Frontal cortex (tissue), 4 donors: ENCODE data around the gene ASPSCR1. TPM values are rescaled to one million over a fixed set of nuclear protein-coding genes. Genes with fewer than 3 reads are reported as not detected.

Source experiments
- DNase-seq, 2 donors: peaks; one replicate each; pipeline ENCODE4 v3.0.0; 2012; ENCODE audit warnings: low spot score in 2 of 2
- FAIRE-seq: peaks from 2 replicates; lab custom pipeline; 2012; peaks lifted over from hg19 to GRCh38; lab: Jason Lieb, UNC
- total RNA-seq: library from RNA; depleted of rRNA; stranded (reverse); fragments of >200 nt; gene quantifications from one replicate; pipeline ENCODE4 v1.2.3, GENCODE V29; 2014
- donor health status: control.
- donor health status: control.
- donor health status: control.

The ASPSCR1 gene
- total RNA-seq, 1 donor from 2014 or later, result 13.5 TPM

GRCh38 chr17:81958633-81959342, 18.6 kb upstream of the ASPSCR1 start:
- FAIRE-seq (no peak), DNase-seq (no peak)

- FAIRE-seq, result no peak
- peak; percentile 91 to 94 for DNase-seq
Measured at GRCh38 chr17:81959362-81960129, 17.9 kb upstream of the ASPSCR1 start.

DNA sequence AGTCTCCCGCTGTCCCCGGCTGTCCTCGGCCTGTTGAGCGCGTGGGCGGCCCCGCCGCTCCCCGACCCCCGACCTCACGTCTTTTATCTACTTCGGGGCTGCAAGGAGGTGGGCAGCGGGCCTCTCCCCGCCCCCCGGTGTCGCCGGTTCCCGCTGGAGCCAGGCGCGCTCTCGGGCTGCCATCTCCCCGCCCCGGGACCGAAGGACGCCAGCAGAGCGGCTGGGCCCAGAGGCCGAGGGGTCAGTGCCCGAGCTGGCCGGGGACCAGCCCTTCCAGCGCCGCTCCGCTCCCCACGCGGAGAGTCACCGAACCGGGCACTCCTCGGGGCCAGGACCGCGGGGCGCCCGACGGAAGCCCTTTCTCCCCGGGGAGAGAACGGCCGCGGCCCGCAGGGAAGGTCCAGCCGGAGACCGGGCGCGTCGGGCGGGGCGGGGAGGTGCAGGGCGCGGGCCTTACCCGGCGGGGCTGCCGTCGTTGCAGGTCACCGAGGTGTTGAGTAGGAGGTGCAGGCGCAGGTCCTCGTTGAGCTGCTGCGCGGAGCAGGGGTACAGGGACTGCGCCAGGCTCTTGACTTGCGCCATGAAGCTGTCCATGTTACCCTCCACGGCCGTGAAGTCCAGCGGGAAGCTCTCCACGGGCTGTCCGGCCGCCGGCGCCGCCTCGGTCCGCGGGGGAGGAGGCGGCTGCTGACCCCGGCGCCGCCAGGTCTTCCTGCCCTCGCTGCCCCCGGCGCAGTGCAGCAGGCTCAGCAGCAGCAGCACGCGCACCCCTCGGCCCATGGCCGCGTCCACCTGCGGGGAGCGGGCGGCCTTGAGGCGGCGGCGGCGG, 17.1 kb upstream of the ASPSCR1 start:
- DNase-seq (no peak), FAIRE-seq (no peak)

DNA sequence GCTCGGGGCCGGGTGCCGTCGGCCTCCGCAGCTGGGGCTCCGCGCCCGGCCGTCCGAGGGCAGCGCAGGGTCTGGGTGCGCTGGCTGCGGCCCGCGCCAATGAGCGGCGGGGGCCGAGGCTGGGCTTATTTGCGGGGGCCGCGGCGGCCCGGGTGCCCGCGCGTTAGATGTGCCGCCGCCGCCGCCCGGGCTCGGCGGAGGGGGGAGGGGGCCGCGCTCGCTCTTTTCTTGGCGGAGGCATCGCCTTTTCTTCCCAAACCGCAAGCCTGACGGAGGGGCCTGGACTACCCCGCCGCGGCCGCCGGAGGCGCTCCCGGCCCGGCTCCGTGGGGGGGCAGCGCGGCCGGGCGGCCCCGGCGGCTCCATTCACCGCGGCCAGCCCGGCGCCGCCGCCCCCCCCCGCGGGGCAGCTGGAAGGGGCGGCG, 16.3 kb upstream of the ASPSCR1 start, which contains the start of gene NOTUM:
TSS of gene NOTUM (minus strand) at position 101 of the 425 bp plus-strand sequence. CDS start 278 bp downstream, outside the sequence.
- no peak for FAIRE-seq
- peak in 1 of 2 donors; percentile 59 for DNase-seq

DNA sequence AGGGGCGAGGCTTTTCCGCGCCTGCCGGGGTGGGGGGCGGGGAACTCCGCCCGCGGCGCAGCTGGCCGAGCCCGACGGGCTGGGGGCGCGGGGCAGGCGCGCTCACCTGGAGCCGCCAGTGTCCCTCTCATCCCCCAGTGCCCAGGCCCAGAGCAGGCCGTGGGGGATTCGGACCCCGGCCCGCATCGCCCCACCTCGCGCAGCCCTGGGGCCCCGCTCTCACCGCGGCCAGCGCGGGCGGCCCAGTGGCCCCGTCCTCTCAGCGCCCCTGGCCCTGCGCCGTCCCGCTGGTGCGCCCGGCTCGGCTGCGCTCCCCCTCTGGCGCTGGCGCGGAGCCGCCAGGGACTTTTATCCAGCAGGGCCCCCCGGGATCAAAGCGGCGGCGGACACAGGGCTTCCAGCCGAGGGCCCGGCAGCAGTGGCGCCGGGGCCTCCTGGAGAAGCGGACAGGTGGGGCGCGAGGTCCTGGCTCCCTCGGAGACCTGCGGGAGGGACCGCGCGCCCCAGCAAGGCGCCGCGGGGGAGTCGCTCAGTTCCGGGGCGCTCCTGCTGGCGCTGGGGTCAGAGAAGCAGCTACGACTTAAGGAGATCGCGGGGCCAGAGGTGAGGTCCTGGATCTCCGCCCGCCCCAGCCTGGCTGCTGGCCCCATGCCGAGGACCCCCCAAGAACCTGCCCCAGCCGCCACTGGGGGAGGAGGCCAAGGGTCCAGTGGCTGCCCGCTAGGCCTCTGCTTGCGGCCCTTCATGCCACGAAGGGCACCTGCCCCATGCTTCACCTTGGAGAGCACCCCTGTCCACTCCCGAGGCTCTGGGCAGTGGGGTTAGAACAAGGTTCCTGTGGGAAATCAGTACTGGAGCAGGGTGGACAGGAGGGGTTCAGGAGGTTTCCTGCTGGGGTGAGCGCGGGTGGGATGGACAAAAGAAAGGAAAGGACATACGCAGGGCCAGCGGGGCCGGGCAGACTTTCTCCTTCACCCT, 15.6 kb upstream of the ASPSCR1 start:
- FAIRE-seq (no peak), DNase-seq (no peak)

GRCh38 chr17:81962499-81963441, 14.7 kb upstream of the ASPSCR1 start:
- FAIRE-seq (no peak), DNase-seq (no peak)

GRCh38 chr17:81964081-81964849, 13.2 kb upstream of the ASPSCR1 start:
- DNase-seq (no peak), FAIRE-seq (no peak)

- DNase-seq (peak in 1 of 2 donors; percentile 68), FAIRE-seq (no peak)
Measured at GRCh38 chr17:81966343-81967243, 10.8 kb upstream of the ASPSCR1 start.

GRCh38 chr17:81967244-81967532, 10.2 kb upstream of the ASPSCR1 start:
- DNase-seq (no peak), FAIRE-seq (no peak)

DNA sequence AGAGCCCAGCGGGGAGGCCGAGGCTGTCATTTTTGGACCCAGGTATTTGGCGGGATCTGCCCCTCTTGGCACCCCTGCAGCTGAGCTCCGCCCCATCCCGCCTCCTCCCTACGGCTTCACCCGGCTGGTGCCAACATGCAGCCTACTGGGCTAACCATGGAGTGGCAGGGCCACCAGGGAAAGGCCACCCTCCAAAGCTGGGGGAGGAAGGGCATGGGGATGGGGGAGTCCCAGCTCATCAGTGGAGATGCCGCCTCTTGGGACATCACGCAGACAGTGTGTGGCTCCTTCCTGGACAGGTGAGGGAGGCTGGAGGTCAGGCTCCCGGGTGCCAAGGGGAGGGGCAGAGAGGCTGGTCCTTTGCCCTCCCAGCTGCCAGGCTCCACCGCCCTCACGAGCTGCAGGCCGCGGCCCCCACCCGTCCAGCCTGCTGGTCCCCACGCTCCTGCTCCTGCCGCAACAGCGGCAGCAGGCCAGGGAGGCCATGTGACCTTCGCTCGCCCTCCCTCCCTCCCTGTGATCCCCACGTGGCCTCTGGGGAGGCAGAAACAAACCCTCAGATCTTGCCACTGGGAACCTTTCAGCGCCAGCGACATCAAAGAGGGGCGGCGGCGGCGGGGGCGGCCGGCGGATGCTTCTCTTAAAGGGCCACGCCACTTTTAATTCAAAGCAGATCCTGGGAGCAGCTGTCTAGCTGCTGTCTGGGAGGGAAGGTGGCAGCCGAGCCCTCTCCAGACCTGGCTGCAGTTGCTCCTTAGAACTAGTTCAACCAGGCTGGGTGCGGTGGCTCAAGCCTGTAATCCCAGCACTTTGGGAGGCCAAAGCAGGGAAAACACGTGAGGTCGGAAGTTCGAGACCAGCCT, 9.7 kb upstream of the ASPSCR1 start:
- no peak for FAIRE-seq
- DNase-seq, result peak; percentile 94 to 96

- FAIRE-seq (no peak), DNase-seq (no peak)
Measured at GRCh38 chr17:81968396-81968745, 9.1 kb upstream of the ASPSCR1 start.

- no peak for FAIRE-seq
- no peak for DNase-seq
Measured at GRCh38 chr17:81968850-81969812, 8.3 kb upstream of the ASPSCR1 start.

DNA sequence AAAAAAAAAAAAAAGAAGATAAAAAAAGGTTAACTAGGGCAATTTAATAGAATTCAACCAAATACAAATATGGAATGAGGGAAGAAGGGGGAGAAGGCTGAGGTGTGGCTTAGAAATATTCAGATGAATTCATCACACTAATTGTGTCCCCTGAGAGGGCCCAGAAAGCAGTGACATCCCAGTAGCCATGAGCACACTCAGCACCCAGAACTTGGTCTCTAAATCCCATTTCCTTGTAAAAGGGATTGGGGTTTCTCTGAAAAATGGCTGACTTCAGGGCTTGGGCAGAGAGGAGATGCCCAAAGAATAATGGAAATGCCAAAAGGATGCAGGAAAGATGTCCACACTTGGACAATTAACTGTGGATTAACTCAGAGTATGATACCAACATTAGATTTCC, 4.0 kb upstream of the ASPSCR1 start:
- FAIRE-seq (no peak), DNase-seq (no peak)

DNA sequence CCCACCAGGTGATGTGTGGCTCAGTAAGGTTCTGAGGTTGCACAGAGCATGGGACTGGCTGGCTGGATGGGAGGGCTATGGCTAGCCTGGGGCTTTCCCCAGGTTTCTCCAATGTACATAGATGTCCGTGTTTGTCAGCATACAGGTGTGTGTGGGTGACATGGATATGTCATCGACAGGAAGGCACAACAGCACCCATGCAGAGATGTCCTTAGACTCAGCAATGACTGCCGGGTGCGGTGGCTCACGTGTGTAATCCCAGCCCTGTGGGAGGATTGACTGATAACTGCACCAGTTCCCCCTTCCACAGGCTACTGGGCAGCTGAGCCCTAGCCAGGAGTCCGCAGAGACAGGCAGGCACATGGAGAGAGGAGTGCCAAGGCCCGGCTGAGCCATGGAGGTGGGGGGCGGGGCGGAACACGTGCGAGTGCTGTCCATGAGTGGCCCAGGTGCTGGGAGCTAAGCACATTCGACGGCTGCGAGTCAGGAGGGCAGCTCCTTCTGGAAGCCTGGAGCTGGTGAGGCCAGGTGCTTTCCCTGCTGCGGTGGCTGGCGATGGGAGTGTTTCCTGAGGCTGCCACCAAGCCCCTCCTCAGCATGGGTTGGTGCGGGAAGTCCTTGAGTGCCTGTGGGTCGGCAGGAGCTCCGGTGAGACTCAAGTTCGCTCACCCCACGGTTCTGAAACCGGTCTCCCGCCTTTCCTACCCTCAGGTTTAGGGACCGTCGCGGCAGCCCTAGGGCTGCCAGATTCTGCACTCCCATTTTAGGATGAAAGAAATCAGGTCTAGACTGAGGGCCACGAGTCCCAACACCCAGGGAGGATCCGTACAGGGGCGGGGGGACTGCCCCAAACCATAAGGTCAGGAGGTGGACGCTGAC, 858 bp upstream of the ASPSCR1 start:
- DNase-seq (no peak), FAIRE-seq (no peak)
